ENCODE results near the gene SLC12A7.

DNA sequence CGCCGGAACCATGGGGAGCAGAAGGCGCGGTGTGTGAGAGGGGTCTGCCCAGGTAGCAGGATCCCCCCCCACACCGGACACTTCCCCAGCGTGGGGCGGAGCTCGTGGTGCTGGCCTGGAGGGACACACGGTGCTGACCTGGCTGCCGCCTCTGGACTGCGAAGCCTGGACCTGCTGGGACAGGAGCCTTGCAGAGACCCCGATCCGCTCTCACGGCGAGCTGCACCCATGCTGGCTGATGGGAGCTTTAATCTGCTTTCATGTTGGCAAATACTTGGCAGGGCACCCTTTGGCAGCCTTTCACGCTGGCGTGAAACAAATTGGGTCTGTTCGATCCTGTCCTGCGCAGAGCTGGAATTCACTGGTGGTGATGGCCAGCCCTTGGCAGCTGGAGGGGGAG is 95.8 kb downstream of the SLC12A7 start:
- no peak for TF ChIP-seq POLR2A (IDR thresholded peaks at IDR 0.05)
- TF ChIP-seq, protein P1, sequence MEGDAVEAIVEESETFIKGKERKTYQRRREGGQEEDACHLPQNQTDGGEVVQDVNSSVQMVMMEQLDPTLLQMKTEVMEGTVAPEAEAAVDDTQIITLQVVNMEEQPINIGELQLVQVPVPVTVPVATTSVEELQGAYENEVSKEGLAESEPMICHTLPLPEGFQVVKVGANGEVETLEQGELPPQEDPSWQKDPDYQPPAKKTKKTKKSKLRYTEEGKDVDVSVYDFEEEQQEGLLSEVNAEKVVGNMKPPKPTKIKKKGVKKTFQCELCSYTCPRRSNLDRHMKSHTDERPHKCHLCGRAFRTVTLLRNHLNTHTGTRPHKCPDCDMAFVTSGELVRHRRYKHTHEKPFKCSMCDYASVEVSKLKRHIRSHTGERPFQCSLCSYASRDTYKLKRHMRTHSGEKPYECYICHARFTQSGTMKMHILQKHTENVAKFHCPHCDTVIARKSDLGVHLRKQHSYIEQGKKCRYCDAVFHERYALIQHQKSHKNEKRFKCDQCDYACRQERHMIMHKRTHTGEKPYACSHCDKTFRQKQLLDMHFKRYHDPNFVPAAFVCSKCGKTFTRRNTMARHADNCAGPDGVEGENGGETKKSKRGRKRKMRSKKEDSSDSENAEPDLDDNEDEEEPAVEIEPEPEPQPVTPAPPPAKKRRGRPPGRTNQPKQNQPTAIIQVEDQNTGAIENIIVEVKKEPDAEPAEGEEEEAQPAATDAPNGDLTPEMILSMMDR (IDR thresholded peaks at IDR 0.05) = no peak

Measured in heart left ventricle (tissue), 13 donors.